Hematopoietic multipotent progenitor cell treated with erythropoietin and hydrocortisone succinate and interleukin-3 and kit ligand, for 8 days (in vitro differentiated cells): ENCODE results near the gene DPPA3.
"Not testable (repeated sequence)": the region's sequence is repeated elsewhere in the genome, so short reads cannot be mapped to it uniquely, and the experiment has no call there.

Experiments
- DNase-seq: peaks from one replicate; pipeline ENCODE4 v3.0.0-alpha.2; 2015

Gene DPPA3

GRCh38 chr12:7731486-7731885, 20.3 kb downstream of the DPPA3 start:
- no peak for DNase-seq

GRCh38 chr12:7732993-7733392, 21.8 kb downstream of the DPPA3 start:
- peak; percentile 40 for DNase-seq

GRCh38 chr12:7747246-7747645, 36.0 kb downstream of the DPPA3 start, which contains the start of gene CLEC4C:
TSS of gene CLEC4C (minus strand) at chr12:7747375. CDS start at chr12:7747348, 27 bp downstream.
- DNase-seq, result peak; percentile 29

GRCh38 chr12:7748852-7749251, 37.6 kb downstream of the DPPA3 start:
- peak; percentile 42 for DNase-seq

- no peak for DNase-seq
Observed at GRCh38 chr12:7749442-7749841, 38.2 kb downstream of the DPPA3 start.

- DNase-seq, result no peak
Observed at GRCh38 chr12:7750350-7750749, 39.1 kb downstream of the DPPA3 start.

GRCh38 chr12:7751394-7751793, 40.2 kb downstream of the DPPA3 start:
- DNase-seq, result no peak

GRCh38 chr12:7751941-7752922, 41.0 kb downstream of the DPPA3 start:
- DNase-seq, result not testable (repeated sequence)

- DNase-seq, result not testable (repeated sequence)
Observed at GRCh38 chr12:7755668-7756067, 44.4 kb downstream of the DPPA3 start.

GRCh38 chr12:7756993-7757392, 45.8 kb downstream of the DPPA3 start:
- no peak for DNase-seq

- DNase-seq, result no peak
Observed at GRCh38 chr12:7758766-7759140, 47.5 kb downstream of the DPPA3 start.
